ENCODE data around the gene CHST15. TPM values are rescaled to one million over a fixed set of nuclear protein-coding genes. Genes with fewer than 3 reads are reported as not detected.

CHST15 gene
- total RNA-seq, 2 donors from 2014 or later = 0.95 TPM; not detected in 1

- no peak overlapping the region for H3K27ac Mint-ChIP-seq
- peaks cover 3 to 29% of the 10 kb centered on the region in 2 donors for H3K27me3 Mint-ChIP-seq
- H3K9me3 Mint-ChIP-seq = no peaks in the 10 kb centered on the region
- ATAC-seq = no peak
- no peak overlapping the region for H3K4me3 Mint-ChIP-seq
- DNase-seq (ENCODE audit: low spot score) = no peak
- no peaks in the 10 kb centered on the region for H3K36me3 Mint-ChIP-seq
- peaks cover 4 to 5% of the 10 kb centered on the region in 2 donors for H3K4me1 Mint-ChIP-seq (ENCODE audit: low read depth in 2 of 2)
Observed at GRCh38 chr10:124077208-124077993, 16.0 kb downstream of the CHST15 start.

GRCh38 chr10:124076148-124076733, 17.2 kb downstream of the CHST15 start:
- no peaks in the 10 kb centered on the region for H3K36me3 Mint-ChIP-seq
- ATAC-seq (no peak), DNase-seq (ENCODE audit: low spot score) (no peak)
- H3K4me3 Mint-ChIP-seq = no peak overlapping the region
- peaks cover 4 to 5% of the 10 kb centered on the region in 2 donors for H3K4me1 Mint-ChIP-seq (ENCODE audit: low read depth in 2 of 2)
- H3K9me3 Mint-ChIP-seq = no peaks in the 10 kb centered on the region
- peaks cover 10 to 29% of the 10 kb centered on the region in 2 donors for H3K27me3 Mint-ChIP-seq
- no peak overlapping the region for H3K27ac Mint-ChIP-seq

- no peak for DNase-seq (ENCODE audit: low spot score)
- Mint-ChIP-seq H3K36me3 (no peaks in the 10 kb centered on the region), H3K9me3 (no peaks in the 10 kb centered on the region), H3K27ac (no peak overlapping the region), H3K27me3 (peaks cover 10 to 26% of the 10 kb centered on the region in 2 donors), H3K4me3 (no peak overlapping the region), H3K4me1 (ENCODE audit: low read depth in 2 of 2) (peaks cover 4 to 5% of the 10 kb centered on the region in 2 donors)
- ATAC-seq = no peak
Observed at GRCh38 chr10:124075231-124075955, 18.0 kb downstream of the CHST15 start.

DNA sequence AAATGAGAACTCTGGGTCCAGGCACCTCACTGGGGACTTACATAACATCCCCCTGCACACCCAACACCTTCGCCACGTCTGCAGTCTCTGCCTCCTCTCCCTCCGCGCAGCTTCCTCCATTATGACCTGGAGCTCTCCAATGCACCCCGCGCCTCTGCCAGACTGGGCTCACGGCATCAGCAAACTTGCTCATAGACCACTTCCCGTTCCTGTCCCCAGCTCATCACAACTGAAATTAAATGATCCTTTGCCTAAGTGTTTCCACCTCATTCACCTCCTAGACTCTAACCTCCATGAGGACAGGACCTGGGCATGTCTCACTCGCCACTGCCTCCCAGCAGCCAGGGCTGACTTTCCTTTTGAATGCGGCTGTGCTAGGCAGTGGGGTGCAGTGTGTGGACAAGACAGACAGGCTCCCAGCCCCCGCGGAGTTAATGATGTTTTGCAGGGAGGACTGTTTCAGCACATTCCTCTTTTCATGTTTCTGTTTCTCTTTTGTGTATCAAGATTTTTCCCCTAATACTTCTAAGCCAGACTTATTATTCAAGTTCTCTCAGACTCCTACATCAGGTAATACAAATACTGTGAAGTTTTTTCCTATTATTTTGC, 18.8 kb downstream of the CHST15 start:
- H3K9me3 Mint-ChIP-seq = no peaks in the 10 kb centered on the region
- no peak overlapping the region for H3K4me3 Mint-ChIP-seq
- no peak overlapping the region for H3K27ac Mint-ChIP-seq
- no peak for DNase-seq (ENCODE audit: low spot score)
- peaks cover 10 to 23% of the 10 kb centered on the region in 2 donors for H3K27me3 Mint-ChIP-seq
- no peaks in the 10 kb centered on the region for H3K36me3 Mint-ChIP-seq
- peaks cover 4 to 5% of the 10 kb centered on the region in 2 donors for H3K4me1 Mint-ChIP-seq (ENCODE audit: low read depth in 2 of 2)
- ATAC-seq = no peak

DNA sequence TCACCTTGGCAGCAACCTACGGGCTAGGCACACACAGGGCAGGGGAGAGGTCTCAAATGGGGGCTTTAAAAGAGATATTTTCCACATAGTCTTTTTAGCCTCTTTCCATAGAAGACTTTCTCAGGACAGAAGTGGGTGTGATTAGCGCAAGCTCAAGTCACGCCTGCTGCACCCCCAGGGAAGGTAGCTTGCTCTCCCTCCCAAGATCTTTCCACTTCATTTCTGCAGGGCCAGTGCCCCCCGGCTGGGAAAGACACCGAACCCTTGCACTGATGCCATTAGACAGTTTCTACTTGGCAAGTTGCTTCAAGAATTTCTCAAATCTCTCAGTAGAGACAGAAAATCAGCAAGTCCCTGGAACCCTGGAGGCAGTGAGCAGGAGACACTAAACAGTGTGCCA, 19.4 kb downstream of the CHST15 start:
- H3K4me1 Mint-ChIP-seq (ENCODE audit: low read depth in 2 of 2) = peaks cover 4 to 5% of the 10 kb centered on the region in 2 donors
- H3K36me3 Mint-ChIP-seq = no peaks in the 10 kb centered on the region
- peaks cover 10 to 23% of the 10 kb centered on the region in 2 donors for H3K27me3 Mint-ChIP-seq
- ATAC-seq (no peak), DNase-seq (ENCODE audit: low spot score) (no peak)
- no peak overlapping the region for H3K4me3 Mint-ChIP-seq
- no peak overlapping the region for H3K27ac Mint-ChIP-seq
- H3K9me3 Mint-ChIP-seq = no peaks in the 10 kb centered on the region

- no peak for ATAC-seq
- no peaks in the 10 kb centered on the region for H3K36me3 Mint-ChIP-seq
- no peak overlapping the region for H3K4me3 Mint-ChIP-seq
- no peak overlapping the region for H3K27ac Mint-ChIP-seq
- DNase-seq (ENCODE audit: low spot score) = no peak
- no peaks in the 10 kb centered on the region for H3K9me3 Mint-ChIP-seq
- peaks cover 4 to 5% of the 10 kb centered on the region in 2 donors for H3K4me1 Mint-ChIP-seq (ENCODE audit: low read depth in 2 of 2)
- peaks cover 10 to 17% of the 10 kb centered on the region in 2 donors for H3K27me3 Mint-ChIP-seq
Observed at GRCh38 chr10:124072541-124072940, 20.9 kb downstream of the CHST15 start.

GRCh38 chr10:124072106-124072505, 21.3 kb downstream of the CHST15 start:
- H3K9me3 Mint-ChIP-seq = no peaks in the 10 kb centered on the region
- peaks cover 4 to 5% of the 10 kb centered on the region in 2 donors for H3K4me1 Mint-ChIP-seq (ENCODE audit: low read depth in 2 of 2)
- no peak overlapping the region for H3K27ac Mint-ChIP-seq
- no peak for DNase-seq (ENCODE audit: low spot score)
- peaks cover 10 to 16% of the 10 kb centered on the region in 2 donors for H3K27me3 Mint-ChIP-seq
- H3K4me3 Mint-ChIP-seq = no peak overlapping the region
- H3K36me3 Mint-ChIP-seq = no peaks in the 10 kb centered on the region
- ATAC-seq = no peak

DNA sequence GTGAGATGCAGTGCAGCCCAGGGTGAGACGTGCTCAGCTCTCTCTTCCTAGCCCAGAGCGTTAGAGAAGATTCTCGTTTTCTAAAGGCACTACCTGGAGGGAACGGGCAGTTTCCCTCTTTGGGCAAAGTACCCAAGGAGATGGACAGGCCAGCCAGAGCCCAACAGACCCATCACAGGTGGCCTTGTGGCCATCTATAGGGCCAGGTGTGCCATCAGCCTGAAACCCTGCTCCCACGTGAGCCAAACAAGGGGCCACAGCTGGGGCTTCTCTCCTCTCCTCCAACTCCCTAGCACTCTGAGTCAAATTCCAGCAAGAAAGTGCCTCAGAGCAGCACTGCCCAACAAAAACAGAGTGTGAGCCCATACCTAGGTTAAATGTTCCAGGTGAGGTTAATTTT, 22.3 kb downstream of the CHST15 start:
- Mint-ChIP-seq H3K27ac (no peak overlapping the region), H3K27me3 (peaks cover 16 to 26% of the 10 kb centered on the region in 2 donors), H3K36me3 (no peaks in the 10 kb centered on the region), H3K4me1 (ENCODE audit: low read depth in 2 of 2) (peaks cover 4 to 5% of the 10 kb centered on the region in 2 donors), H3K4me3 (no peak overlapping the region), H3K9me3 (no peaks in the 10 kb centered on the region)
- ATAC-seq (no peak), DNase-seq (ENCODE audit: low spot score) (no peak)

- DNase-seq (ENCODE audit: low spot score) = no peak
- no peak overlapping the region for H3K4me3 Mint-ChIP-seq
- peaks cover 4 to 5% of the 10 kb centered on the region in 2 donors for H3K4me1 Mint-ChIP-seq (ENCODE audit: low read depth in 2 of 2)
- no peaks in the 10 kb centered on the region for H3K9me3 Mint-ChIP-seq
- peaks cover 20 to 31% of the 10 kb centered on the region in 2 donors for H3K27me3 Mint-ChIP-seq
- H3K27ac Mint-ChIP-seq = no peak overlapping the region
- ATAC-seq = no peak
- no peaks in the 10 kb centered on the region for H3K36me3 Mint-ChIP-seq
Observed at GRCh38 chr10:124070666-124071065, 22.7 kb downstream of the CHST15 start.

DNA sequence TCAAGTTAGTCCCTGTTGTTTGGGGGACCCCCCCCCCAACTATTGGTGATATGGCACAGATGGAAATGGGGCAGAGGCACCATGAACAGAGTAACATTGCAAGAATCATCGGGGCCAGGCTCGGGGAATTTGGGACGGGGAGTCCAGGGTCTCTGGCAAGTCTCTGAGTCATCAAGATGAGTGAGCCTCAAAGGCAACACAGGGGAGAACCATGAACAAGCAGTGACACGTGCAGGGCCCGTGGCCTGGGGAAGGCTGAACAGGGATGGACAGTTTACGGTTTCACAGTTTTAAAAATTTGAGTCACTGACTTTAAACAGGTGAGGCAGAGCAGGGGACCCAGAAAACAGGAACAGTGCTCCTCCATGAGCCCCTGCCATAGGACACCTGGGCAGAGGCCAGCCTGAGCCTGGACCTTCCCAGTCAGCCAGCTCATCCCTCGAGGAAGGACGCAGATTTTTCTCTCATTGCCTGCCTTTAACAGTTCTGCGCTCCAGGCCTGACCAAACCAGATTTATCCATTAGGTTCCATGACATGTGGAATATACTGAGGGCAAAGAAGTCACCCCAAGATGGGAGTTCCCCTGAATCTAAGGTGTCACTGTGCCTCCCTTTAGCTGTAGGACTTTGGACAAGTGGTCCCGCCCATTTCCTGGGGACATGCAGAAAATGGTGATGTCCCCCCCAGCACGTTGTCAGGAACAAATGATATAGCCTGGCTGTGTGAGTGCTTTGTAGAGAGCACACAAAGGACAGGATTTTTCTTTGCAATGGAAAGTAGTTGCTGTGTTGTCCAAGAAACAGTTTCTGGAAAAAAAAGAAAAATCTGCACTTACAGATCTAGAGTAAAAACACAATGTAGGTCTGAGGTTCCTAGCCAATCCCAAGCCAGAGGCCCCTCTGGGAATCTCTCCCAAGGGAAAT, 23.8 kb downstream of the CHST15 start:
- DNase-seq (ENCODE audit: low spot score) = no peak
- Mint-ChIP-seq H3K27me3 (peaks cover 24 to 32% of the 10 kb centered on the region in 2 donors), H3K36me3 (no peaks in the 10 kb centered on the region), H3K27ac (no peak overlapping the region), H3K9me3 (no peaks in the 10 kb centered on the region), H3K4me3 (no peak overlapping the region), H3K4me1 (ENCODE audit: low read depth in 2 of 2) (peaks cover 3 to 6% of the 10 kb centered on the region in 2 donors)
- no peak for ATAC-seq

DNA sequence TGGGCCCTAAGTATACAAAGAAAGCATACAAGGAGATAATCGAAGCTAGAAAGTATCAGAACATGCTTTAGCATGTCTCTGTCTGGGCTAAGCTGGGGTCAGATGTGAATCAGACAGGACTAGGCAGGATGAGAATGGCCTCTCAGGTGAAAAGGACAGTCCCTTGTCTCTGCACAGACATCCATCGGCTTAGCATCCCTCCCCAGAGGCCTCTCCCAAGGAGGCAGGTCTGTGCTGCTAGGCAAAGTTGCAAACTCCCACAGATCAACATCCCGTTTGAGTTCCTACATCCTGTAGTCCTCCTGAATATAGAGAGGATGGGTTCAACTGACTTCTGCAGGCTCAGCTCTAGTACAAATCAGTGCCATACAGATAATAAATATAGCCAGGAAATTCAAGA, 24.5 kb downstream of the CHST15 start:
- DNase-seq (ENCODE audit: low spot score) (no peak), ATAC-seq (no peak)
- H3K27me3 Mint-ChIP-seq = peaks cover 24 to 28% of the 10 kb centered on the region in 2 donors
- no peaks in the 10 kb centered on the region for H3K9me3 Mint-ChIP-seq
- no peak overlapping the region for H3K27ac Mint-ChIP-seq
- no peaks in the 10 kb centered on the region for H3K36me3 Mint-ChIP-seq
- H3K4me1 Mint-ChIP-seq (ENCODE audit: low read depth in 2 of 2) = peaks cover 0 to 4% of the 10 kb centered on the region in 2 donors
- no peak overlapping the region for H3K4me3 Mint-ChIP-seq

DNA sequence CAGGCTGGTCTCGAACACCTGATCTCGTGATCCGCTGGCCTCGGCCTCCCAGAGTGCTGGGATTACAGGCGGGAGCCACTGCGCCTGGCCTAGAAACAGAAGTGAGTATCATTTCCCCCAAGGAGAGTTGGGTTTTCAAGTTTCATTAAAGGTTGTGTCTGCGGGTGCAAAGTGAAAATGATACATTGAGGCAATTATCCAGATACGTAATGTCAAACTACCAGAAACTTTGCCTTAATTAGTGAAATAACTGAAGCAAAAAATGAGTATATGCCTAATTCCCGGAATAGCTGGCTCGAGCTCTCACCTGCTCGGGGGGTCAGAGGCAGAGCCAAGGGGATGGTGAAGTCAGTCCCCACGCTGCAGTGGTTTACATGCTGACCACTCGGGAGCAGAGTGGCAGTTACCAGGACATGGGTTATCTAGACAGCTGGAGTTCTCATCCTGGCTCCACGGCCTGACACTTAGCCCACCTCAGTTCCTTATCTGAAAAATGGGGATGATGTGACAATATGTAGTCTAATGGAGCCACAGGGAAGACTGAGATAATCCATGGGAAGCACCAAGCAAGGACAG, 25.5 kb downstream of the CHST15 start:
- H3K9me3 Mint-ChIP-seq = no peaks in the 10 kb centered on the region
- peaks cover 23 to 27% of the 10 kb centered on the region in 2 donors for H3K27me3 Mint-ChIP-seq
- no peak for DNase-seq (ENCODE audit: low spot score)
- no peak for ATAC-seq
- H3K27ac Mint-ChIP-seq = no peak overlapping the region
- H3K4me3 Mint-ChIP-seq = no peak overlapping the region
- peaks cover 0 to 4% of the 10 kb centered on the region in 2 donors for H3K4me1 Mint-ChIP-seq (ENCODE audit: low read depth in 2 of 2)
- H3K36me3 Mint-ChIP-seq = no peaks in the 10 kb centered on the region

Data from natural killer cell treated with Interleukin-12 subunit alpha and Interleukin-12 subunit beta and Interleukin-15 and Interleukin-18, amount 100 ng/mL, for 72 hours (primary cell).